GM19455 (cell line): ENCODE results near the gene RELT.

Experiments
- ATAC-seq: cut with Tn5 transposase; IDR thresholded peaks from one replicate; pipeline ENCODE4 v1.9.1; 2021; ENCODE audit not compliant: unreplicated experiment

Gene RELT

GRCh38 chr11:73389916-73390315 lies 13.7 kb downstream of the RELT start:
- ATAC-seq: no peak

DNA sequence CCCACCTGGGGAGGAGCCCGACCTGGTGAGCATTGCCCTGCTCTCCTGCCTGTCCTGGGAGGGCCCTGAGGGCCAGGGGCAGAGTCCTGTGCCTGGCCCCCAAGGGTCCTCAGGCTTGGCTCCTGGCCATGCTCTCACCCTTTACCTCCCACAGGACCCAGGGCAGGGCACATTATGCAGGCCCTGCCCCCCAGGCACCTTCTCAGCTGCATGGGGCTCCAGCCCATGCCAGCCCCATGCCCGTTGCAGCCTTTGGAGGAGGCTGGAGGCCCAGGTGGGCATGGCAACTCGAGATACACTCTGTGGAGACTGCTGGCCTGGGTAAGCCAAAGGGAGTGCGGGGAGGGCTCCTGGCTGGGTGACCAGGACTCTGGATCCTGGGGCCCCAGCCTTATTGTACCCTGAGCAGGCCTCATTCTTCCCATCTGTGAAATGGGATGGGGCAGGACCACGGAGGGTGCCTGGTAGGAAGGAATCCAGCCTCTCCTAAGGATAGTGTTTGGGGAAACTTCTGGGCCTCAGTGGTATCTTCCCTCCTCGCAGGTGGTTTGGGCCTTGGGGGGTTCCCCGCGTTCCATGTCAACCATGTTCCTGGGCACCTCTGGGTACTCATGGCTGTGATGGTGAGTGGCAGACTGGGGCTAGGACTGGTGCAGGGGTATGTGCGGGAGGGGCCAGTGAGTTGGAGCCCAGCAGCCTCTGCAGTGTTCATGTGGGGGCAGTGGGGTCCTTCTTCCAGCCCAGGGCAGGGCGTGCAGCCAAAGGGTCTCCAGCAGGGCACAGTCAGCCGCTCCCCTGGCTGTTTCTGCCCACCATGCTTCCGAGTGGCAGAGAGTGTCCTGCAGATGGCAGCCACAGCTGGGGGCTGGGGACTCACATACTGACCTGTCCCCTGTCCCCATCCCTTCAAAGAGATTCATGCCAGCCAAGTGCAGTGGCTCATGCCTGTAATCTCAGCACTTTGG lies 14.7 kb downstream of the RELT start:
- ATAC-seq: no peak

DNA sequence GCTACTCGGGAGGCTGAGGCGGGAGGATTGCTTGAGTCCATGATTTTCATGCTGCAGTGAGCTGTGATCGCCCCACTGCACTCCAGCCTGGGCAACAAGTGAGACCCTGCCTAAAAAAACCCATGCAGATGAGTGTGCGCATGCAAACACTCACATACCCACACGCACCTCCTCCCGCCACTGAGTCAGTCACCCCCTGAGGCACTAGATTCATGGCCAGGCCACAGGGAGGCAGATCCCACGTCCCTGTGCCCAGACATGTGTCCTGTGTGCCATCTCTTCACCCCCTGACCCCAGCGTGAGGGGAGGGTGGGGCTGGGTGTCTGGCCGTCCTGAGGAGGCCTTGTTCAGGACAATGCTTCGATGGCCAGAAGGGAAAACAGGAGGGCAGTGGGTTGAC lies 15.5 kb downstream of the RELT start:
- no peak for ATAC-seq

DNA sequence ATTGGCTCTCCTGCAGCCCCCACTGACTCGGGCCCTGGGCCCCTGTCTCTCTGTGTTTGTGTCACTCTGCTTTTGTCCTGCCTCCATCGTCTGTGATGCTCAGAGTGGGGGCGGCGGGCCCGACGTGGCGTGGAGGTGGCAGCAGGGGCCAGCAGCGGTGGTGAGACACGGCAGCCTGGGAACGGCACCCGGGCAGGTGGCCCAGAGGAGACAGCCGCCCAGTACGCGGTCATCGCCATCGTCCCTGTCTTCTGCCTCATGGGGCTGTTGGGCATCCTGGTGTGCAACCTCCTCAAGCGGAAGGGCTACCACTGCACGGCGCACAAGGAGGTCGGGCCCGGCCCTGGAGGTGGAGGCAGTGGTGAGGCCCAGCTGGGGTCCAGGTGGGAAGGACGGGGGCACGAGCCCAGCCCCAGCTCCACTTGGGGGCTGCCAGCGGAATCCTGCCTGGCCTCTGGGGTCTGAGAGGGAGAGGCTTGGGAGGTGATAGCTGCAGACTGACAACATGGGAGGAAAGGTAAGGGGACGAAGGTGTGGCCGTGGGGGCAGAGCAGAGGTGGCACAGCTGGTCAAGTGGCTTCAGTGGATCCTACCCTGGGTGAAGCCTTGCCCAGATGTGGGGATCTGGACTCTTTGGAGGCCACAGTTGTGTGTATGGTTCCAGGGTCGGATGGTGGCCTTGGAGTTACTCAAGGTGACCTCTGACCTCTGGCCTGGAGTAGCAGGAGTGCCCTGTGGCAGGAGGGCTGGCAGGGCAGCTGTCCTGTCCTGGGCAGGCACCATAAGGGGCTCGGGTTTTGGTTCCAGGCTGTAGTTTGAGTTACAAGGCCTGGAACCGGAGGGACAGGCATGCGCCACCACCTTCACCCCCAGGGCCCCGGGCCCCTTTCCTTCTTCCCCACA lies 16.2 kb downstream of the RELT start:
- no peak for ATAC-seq

DNA sequence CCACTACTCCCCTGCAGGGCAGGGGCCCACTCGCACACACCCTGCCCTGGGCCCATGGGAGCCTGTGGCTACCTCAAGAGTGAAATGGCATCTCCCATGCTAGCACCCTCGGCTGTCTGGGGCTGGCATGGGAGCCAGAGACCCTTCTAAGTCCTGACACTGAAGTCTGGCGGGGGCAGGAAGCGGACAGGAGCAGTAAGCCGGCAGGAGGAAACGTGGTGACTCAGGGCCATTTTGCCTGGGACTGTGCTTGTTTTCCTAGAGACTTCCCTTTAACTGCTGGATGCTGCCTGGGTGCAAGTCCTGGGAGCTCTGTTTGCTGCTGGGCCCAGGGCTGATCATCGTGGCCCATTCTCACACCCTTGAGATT lies 16.8 kb downstream of the RELT start:
- ATAC-seq: no peak

- no peak for ATAC-seq
Observed at GRCh38 chr11:73393479-73394415, 17.5 kb downstream of the RELT start.

DNA sequence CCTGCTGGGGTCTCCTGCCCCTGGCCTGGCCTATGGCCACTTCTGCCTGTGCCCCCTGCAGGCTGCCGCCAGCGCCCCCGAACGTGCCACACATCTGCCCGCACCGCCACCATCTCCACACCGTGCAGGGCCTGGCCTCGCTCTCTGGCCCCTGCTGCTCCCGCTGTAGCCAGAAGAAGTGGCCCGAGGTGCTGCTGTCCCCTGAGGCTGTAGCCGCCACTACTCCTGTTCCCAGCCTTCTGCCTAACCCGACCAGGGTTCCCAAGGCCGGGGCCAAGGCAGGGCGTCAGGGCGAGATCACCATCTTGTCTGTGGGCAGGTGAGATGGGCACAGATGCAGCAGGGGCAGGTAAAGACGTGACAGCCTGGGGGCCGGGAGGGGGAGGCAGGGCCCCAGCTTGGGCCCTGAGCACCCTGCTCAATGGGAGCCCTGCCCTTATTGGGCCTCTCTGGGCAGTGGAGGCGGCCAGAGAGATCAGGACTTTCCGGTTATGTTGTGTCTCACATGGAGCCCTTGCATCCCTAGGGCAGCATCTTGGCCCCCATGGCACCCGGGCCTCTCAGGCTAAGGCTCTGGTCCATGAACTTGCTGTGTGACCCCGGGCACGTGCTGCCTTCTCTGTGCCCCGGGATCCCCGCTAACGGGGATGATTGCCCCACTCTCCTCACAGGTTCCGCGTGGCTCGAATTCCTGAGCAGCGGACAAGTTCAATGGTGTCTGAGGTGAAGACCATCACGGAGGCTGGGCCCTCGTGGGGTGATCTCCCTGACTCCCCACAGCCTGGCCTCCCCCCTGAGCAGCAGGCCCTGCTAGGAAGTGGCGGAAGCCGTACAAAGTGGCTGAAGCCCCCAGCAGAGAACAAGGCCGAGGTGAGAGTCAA lies 18.5 kb downstream of the RELT start:
- ATAC-seq: no peak

DNA sequence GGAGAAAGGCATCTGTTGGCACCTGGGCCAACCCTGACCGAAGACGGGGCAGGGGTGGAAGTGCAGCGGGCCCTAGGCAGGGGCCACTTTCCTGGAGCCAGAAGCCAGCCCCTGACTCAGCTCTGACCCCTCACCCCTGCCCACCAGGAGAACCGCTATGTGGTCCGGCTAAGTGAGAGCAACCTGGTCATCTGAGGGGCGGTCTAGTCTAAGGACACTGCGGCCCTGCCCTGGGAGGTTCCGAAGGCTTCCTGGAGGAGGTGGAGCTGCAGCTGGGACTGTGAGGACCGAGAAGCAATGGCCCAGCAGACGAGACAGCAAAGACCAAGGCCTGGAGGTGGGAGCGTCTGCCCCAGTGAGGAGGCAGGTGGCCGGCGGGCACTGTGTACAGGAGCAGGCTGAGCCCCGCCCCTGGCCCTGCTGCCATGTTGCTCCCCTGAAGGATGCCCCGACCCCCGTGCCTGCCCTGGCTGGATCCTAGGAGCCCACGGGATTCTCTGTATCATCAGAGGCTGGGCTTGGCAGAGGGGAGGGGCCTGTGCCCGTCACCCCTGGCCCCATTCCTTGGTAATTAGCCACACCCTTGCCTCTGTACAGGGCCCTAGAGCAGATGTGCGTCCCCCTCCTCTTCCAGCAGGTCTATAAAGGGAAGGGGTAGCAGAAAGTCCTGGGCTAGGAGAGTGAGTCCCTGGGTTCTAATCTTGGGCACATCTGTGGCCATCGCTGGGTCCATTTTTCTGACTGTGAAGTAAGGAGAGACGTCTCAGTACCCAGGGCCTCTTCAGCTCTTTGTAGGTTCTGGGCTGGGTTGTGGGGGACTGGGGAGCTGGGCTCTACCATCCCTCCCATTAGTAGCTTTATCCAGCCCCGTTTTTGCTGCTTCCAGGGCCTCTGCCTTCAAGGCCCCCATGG lies 19.4 kb downstream of the RELT start:
- ATAC-seq: no peak

GRCh38 chr11:73396251-73396930 lies 20.2 kb downstream of the RELT start:
- ATAC-seq: no peak

DNA sequence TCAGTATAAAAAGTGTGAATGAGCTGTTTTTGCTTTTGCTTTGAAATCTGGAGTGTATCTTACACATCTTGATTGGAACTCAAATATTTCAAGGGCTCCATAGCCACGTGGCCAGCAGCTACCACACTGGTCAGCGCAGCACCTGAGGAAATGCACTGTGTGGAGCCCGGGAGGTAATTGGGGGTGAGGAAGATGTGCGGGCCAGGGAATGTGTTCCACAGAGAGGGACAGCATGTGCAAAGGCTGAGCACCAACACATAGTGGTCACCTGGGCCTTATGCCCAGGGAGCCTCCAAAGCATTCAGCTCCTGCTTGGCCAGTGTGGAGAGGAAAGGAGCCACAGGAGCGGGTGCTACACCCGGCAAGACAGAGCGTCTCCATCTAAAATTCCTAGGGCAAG lies 20.8 kb downstream of the RELT start:
- no peak for ATAC-seq

- no peak for ATAC-seq
Observed at GRCh38 chr11:73397468-73398131, 21.4 kb downstream of the RELT start.

DNA sequence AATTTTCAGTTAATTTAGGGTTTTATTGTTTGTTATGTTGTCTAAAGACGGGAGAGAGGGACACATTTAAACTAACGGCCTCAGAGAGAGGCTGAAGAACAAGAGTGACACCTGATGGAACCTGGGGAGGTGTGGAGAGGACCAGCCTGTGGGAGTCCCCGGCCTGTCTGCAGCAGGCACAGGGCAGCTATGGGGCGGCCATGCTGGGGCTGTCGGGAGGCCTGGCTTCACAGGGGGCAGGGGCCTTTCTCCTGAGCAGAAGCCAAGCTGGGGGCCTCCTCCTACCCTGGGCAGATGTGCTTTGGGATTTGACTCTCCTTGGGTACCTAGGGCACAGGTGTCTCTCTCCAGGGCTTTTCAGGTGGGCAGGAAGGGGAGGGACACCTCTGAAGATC lies 21.9 kb downstream of the RELT start:
- no peak for ATAC-seq

DNA sequence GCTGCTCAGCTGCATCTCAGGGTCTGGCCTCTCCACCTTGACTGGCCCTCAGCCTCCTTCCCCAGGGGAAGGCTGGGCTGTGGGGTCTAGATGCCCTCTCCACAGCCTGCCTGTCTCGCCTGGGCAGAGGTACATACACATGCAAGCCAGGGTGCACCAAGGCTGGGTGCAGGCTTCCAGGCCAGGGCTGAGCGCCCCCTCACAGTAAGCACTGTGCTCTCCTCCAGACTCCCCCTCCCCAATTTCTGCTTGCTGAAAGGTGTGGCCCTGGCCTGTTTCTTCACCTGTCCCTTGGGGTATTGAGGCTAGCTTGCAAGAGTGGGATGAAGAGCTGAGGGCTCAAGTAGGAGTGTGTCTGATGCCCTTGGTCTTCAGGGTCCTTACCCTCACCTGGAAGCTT lies 22.5 kb downstream of the RELT start:
- ATAC-seq: no peak

GRCh38 chr11:73399159-73399590 lies 23.0 kb downstream of the RELT start:
- no peak for ATAC-seq

- ATAC-seq: no peak
Observed at GRCh38 chr11:73399636-73400035, 23.4 kb downstream of the RELT start.

GRCh38 chr11:73400293-73400692 lies 24.1 kb downstream of the RELT start:
- ATAC-seq: no peak

GRCh38 chr11:73401217-73401923 lies 25.2 kb downstream of the RELT start:
- ATAC-seq: no peak
